ENCODE data around the gene MMADHC. TPM values are rescaled to one million over a fixed set of nuclear protein-coding genes. Genes with fewer than 3 reads are reported as not detected.

Gene MMADHC
- total RNA-seq, 1 experiment from 2014 or later, result 89.8 TPM

GRCh38 chr2:149538138-149538833, 49.3 kb downstream of the MMADHC start:
- Mint-ChIP-seq H3K36me3 (ENCODE audit: insufficient read depth, unreplicated experiment) (no peaks in the 10 kb centered on the region), H3K4me3 (ENCODE audit: low read depth, unreplicated experiment) (no peak overlapping the region), H3K27ac (ENCODE audit: unreplicated experiment) (no peak overlapping the region), H3K4me1 (ENCODE audit: low read depth, unreplicated experiment) (no peaks in the 10 kb centered on the region), H3K27me3 (ENCODE audit: unreplicated experiment) (peaks cover 12% of the 10 kb centered on the region), H3K9me3 (ENCODE audit: low read depth, unreplicated experiment) (peaks cover 3% of the 10 kb centered on the region)
- intact Hi-C loops (cut with micrococcal nuclease; ENCODE audit: unreplicated experiment), result no loop called here
- CTCF ChIA-PET, result interaction anchor here (0.7 kb wide), 2 partner anchors 19 to 234 kb away, joined by 3 read pairs; no protein-coding TSS in a partner anchor
- no peak for TF ChIP-seq CTCF (IDR thresholded peaks at IDR 0.05; ENCODE audit: unreplicated experiment)
- peak; percentile 43 for DNase-seq
- no TSS peak for BruUV-seq (replicated peaks)

- DNase-seq, result no peak
- Mint-ChIP-seq H3K27ac (ENCODE audit: unreplicated experiment) (no peak overlapping the region), H3K36me3 (ENCODE audit: insufficient read depth, unreplicated experiment) (no peaks in the 10 kb centered on the region), H3K27me3 (ENCODE audit: unreplicated experiment) (peaks cover 20% of the 10 kb centered on the region), H3K4me1 (ENCODE audit: low read depth, unreplicated experiment) (no peaks in the 10 kb centered on the region), H3K4me3 (ENCODE audit: low read depth, unreplicated experiment) (no peak overlapping the region), H3K9me3 (ENCODE audit: low read depth, unreplicated experiment) (peaks cover 3% of the 10 kb centered on the region)
- CTCF ChIA-PET, result no interaction called here
- no TSS peak for BruUV-seq (replicated peaks)
- no peak for TF ChIP-seq CTCF (IDR thresholded peaks at IDR 0.05; ENCODE audit: unreplicated experiment)
- intact Hi-C loops (cut with micrococcal nuclease; ENCODE audit: unreplicated experiment), result no loop called here
Observed at GRCh38 chr2:149537092-149537726, 50.4 kb downstream of the MMADHC start.

GRCh38 chr2:149536649-149537048, 50.9 kb downstream of the MMADHC start:
- Mint-ChIP-seq H3K4me3 (ENCODE audit: low read depth, unreplicated experiment) (no peak overlapping the region), H3K36me3 (ENCODE audit: insufficient read depth, unreplicated experiment) (no peaks in the 10 kb centered on the region), H3K27ac (ENCODE audit: unreplicated experiment) (no peak overlapping the region), H3K9me3 (ENCODE audit: low read depth, unreplicated experiment) (peaks cover 3% of the 10 kb centered on the region), H3K27me3 (ENCODE audit: unreplicated experiment) (peaks cover 20% of the 10 kb centered on the region), H3K4me1 (ENCODE audit: low read depth, unreplicated experiment) (no peaks in the 10 kb centered on the region)
- BruUV-seq (replicated peaks), result no TSS peak
- no peak for TF ChIP-seq CTCF (IDR thresholded peaks at IDR 0.05; ENCODE audit: unreplicated experiment)
- no peak for DNase-seq
- CTCF ChIA-PET, result no interaction called here
- intact Hi-C loops (cut with micrococcal nuclease; ENCODE audit: unreplicated experiment), result no loop called here

- Mint-ChIP-seq H3K27ac (ENCODE audit: unreplicated experiment) (no peak overlapping the region), H3K36me3 (ENCODE audit: insufficient read depth, unreplicated experiment) (no peaks in the 10 kb centered on the region)
Observed at GRCh38 chr2:149534674-149535073, 52.9 kb downstream of the MMADHC start.

More at GRCh38 chr2:149534674-149535073, 52.9 kb downstream of the MMADHC start:
- intact Hi-C loops (cut with micrococcal nuclease; ENCODE audit: unreplicated experiment), result no loop called here
- H3K4me1 Mint-ChIP-seq (ENCODE audit: low read depth, unreplicated experiment), result no peaks in the 10 kb centered on the region
- CTCF ChIA-PET, result interaction anchor here (0.6 kb wide), 1 partner anchor 1678 kb away, joined by 5 read pairs; no protein-coding TSS in a partner anchor
- BruUV-seq (replicated peaks), result no TSS peak
- DNase-seq, result no peak
- peaks cover 3% of the 10 kb centered on the region for H3K9me3 Mint-ChIP-seq (ENCODE audit: low read depth, unreplicated experiment)
- H3K4me3 Mint-ChIP-seq (ENCODE audit: low read depth, unreplicated experiment), result no peak overlapping the region
- peaks cover 38% of the 10 kb centered on the region for H3K27me3 Mint-ChIP-seq (ENCODE audit: unreplicated experiment)
- no peak for TF ChIP-seq CTCF (IDR thresholded peaks at IDR 0.05; ENCODE audit: unreplicated experiment)
